22Rv1 (cell line): ENCODE measurements around the gene PTGES.

ENCODE experiments used
- CTCF ChIP-seq: fragments of 450-650 bp; IDR thresholded peaks from 2 replicates; pipeline ENCODE4 v1.5.1; 2017; ENCODE audit warnings: mild to moderate bottlenecking
- ZFX ChIP-seq: fragments of 450-650 bp; IDR thresholded peaks from 2 replicates; pipeline ENCODE4 v1.6.1; 2017; ENCODE audit warnings: antibody characterized with exemption, borderline replicate concordance

- TF ChIP-seq CTCF (no peak), ZFX (no peak)
Observed at GRCh38 chr9:129749575-129749974, 3.3 kb downstream of the PTGES start.
